Measurements from ENCODE around the gene VPS13C.

The VPS13C gene

DNA sequence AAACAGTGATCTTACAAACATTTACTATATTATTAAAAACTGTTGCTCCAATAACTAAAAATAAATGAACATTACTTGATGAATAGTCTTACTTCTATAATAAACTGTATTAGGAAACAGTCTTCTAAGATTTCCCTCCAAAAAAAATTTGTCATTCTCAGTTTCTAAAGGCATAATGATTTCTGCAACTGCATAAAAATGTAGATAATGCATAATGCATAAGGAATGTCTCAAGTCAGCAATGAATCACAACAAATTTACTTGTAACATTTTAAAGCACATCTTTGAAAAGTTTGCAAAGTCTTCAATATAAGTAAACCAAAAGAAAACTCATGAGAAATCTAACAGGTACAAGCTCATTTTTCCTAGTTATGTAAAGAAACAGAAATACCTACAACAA lies 113.5 kb downstream of the VPS13C start:
- TF ChIP-seq, protein P1, sequence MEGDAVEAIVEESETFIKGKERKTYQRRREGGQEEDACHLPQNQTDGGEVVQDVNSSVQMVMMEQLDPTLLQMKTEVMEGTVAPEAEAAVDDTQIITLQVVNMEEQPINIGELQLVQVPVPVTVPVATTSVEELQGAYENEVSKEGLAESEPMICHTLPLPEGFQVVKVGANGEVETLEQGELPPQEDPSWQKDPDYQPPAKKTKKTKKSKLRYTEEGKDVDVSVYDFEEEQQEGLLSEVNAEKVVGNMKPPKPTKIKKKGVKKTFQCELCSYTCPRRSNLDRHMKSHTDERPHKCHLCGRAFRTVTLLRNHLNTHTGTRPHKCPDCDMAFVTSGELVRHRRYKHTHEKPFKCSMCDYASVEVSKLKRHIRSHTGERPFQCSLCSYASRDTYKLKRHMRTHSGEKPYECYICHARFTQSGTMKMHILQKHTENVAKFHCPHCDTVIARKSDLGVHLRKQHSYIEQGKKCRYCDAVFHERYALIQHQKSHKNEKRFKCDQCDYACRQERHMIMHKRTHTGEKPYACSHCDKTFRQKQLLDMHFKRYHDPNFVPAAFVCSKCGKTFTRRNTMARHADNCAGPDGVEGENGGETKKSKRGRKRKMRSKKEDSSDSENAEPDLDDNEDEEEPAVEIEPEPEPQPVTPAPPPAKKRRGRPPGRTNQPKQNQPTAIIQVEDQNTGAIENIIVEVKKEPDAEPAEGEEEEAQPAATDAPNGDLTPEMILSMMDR (conservative IDR thresholded peaks at IDR 0.05; ENCODE audit: low read depth, low read length): no peak
- DNase-seq (ENCODE audit: low read depth): no peak
- H3K4me3 ChIP-seq (ENCODE audit: low read length): no peak overlapping the region

DNA sequence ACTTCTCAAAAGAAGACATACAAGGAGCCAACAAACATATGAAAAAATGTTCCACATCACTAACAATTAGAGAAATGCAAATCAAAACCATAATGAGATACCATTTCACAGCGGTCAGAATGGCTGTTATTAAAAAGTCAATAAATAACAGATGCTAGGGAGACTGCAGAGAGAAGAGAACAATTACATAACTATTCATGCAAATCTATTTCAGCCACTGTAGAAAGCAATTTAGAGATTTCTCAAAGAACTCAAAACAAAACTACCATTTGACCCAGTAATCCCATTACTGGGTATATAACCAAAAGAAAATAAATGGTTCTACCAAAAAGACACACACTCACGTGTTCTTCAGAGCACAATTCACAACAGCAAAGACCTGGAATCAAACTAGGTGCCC lies 116.3 kb downstream of the VPS13C start:
- no peak overlapping the region for H3K4me3 ChIP-seq (ENCODE audit: low read length)
- TF ChIP-seq, protein P1 (conservative IDR thresholded peaks at IDR 0.05; ENCODE audit: low read depth, low read length): no peak
- DNase-seq (ENCODE audit: low read depth): no peak

DNA sequence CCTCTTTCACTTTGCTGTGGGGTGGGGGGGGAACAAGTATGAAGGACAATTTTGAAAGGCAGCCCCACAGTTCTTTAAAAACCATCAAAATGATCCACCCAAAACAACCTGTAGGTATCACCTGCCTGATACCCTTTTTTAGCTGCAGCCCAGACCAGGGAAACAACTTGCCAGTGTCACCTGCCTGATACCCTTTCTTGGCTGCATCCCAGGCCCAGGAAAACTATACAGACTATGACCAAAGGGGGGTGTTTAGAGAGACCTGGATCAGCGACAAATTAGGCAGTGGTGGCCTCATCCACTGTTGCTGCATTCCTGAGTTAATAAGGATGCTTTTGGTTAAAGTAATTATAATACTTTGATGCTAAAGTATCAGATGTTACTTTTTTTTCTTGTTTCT lies 122.0 kb downstream of the VPS13C start:
- H3K4me3 ChIP-seq (ENCODE audit: low read length): no peak overlapping the region
- DNase-seq (ENCODE audit: low read depth): no peak
- TF ChIP-seq, protein P1 (conservative IDR thresholded peaks at IDR 0.05; ENCODE audit: low read depth, low read length): no peak

DNA sequence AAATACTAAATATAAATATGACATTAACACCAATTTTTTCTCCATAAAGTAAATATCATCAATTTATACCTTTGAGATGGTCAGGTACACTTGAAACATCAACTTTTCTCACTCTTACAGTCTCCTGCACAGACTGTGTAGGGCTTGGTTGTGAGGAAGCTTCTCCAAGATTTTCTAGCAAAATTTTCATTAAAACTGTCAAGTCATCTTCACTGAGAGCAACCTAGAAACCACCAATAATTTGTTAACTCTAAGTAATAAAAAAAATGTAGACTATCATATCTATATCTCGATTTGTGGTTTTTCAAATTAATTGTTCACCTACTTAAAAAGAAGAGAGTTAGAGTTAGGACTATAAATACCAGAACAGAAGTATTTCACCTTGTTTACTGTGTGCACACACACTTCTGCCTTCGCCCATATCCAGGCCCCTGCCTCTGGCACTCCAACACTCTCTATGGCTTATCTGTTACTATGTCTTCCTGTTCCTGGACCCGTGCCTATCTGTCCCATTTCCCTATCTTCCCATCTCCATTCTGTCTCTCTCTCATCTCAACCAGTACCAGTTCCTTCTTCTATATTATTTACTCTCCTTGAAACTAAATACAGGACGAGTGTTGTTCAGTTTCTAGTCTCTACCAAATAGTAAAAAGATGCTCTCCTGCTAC lies 123.6 kb downstream of the VPS13C start:
- DNase-seq (ENCODE audit: low read depth): no peak
- TF ChIP-seq, protein P1 (conservative IDR thresholded peaks at IDR 0.05; ENCODE audit: low read depth, low read length): no peak
- no peak overlapping the region for H3K4me3 ChIP-seq (ENCODE audit: low read length)

DNA sequence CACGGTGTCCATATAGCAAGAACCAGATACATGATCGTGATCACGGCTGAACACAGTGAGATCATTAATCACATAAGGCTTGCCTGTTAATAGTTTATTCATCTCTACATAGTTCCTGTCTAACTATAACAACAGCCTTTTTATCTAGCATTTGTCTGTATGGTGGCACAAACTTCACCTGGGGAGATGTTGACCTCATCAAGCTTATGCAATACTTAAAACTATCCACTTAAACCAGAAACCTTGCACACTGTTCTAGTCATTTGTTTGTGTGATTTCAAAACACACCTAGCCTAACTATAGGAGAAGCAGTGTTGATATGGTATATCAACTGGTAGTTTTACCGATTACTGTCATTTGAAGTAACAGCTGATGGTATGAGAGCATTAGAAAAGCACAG lies 124.8 kb downstream of the VPS13C start:
- no peak for DNase-seq (ENCODE audit: low read depth)
- no peak overlapping the region for H3K4me3 ChIP-seq (ENCODE audit: low read length)
- TF ChIP-seq, protein P1 (conservative IDR thresholded peaks at IDR 0.05; ENCODE audit: low read depth, low read length): no peak

DNA sequence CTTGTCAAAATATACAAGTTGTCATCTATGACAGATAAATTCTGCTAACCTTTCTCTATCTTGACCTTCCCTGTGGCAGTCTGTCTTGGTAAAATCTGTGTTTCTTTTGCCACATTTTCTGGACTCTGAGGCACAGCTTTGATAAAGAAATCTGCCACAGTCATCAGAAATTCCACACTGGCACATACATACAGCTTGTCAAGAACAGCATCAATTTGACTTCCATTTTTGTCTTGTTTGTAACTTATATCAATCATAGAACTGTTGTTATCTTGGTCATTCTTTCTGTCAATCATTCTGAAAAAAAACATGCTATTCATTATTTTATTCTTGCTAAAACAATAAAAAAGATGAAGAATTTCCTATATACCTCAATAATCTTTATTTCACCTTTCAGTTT lies 130.8 kb downstream of the VPS13C start:
- DNase-seq (ENCODE audit: low read depth): no peak
- H3K4me3 ChIP-seq (ENCODE audit: low read length): no peak overlapping the region
- TF ChIP-seq, protein P1 (conservative IDR thresholded peaks at IDR 0.05; ENCODE audit: low read depth, low read length): no peak

DNA sequence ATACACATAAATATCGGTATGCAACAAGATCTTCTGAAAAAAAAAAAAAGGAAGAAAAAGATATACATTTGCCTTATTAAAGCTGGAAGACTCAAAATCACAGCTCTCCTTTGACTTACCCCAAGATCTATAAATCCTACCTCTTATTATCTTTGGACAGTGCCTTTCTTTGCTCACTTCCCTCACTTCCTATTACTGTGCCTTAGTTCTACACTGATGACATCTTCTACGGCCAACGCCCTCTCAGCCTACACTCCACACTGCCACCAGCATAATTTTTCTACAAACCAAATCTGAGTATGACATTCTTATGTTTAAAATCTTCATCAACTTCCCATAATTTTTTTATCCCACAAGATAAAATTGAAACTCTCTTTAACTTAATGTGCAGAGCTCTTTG lies 137.1 kb downstream of the VPS13C start:
- TF ChIP-seq, protein P1 (conservative IDR thresholded peaks at IDR 0.05; ENCODE audit: low read depth, low read length): no peak
- no peak overlapping the region for H3K4me3 ChIP-seq (ENCODE audit: low read length)
- DNase-seq (ENCODE audit: low read depth): no peak
